GM19023 (cell line): ENCODE data around the gene SLC7A14.

Experiments
- ATAC-seq: cut with Tn5 transposase; IDR thresholded peaks from one replicate; pipeline ENCODE4 v1.9.1; 2021; ENCODE audit warnings: mild to moderate bottlenecking, moderate library complexity; ENCODE audit not compliant: unreplicated experiment

SLC7A14 gene

DNA sequence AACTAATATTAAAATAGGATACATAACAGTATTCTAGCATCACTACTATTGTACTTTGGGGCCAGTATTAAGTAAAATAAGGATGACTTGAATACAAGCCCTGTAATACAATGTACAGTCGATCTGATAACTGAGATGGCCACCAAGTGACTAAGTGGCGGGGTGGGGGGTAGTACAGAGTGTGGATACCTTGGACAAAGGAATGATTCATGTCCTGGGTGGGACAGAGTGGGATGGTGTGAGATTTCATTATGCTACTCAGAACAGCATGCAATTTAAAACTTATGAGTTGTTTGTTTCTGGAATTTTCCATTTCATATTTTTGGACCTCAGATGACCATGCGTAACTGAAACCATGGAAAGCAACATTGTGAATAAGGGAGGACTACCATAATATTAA, 46.0 kb downstream of the SLC7A14 start:
- no peak for ATAC-seq

DNA sequence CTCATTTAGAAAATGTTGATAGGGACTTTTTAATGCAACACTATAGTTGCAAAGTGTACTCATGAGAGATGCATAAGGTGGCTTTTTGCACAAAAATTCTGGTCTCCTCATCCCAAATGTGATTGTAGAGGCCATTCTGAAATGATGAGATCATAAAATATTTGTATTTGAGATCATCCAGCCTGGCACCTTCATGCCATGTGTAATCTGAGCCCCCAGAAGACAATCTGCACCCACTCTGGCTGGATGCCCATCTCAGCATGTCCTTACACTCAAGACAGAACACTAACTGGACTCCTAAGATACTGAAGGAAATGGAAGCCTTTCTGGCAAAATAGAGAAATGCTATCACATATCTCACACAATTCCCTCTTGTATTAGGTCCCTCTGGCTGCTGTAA, 49.2 kb downstream of the SLC7A14 start:
- no peak for ATAC-seq

DNA sequence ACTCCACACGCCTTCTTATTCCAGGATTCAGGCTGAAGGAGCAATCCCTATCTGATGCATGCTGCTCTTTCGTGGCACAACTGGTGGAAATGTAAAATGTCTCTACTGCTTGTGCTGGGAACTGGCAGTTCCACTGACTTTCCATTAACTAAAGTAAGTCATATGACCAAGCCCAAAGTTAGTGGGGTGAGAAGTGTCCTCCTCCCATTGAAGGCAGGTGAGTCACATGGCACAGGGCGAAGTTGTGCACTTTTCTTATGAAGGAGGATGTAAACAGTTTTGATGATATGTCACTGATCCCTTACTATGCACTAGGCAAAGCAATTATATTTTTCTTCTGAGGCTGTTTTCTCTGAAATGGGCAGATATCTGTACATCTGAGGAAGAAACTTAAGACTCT, 51.6 kb downstream of the SLC7A14 start:
- ATAC-seq = no peak

DNA sequence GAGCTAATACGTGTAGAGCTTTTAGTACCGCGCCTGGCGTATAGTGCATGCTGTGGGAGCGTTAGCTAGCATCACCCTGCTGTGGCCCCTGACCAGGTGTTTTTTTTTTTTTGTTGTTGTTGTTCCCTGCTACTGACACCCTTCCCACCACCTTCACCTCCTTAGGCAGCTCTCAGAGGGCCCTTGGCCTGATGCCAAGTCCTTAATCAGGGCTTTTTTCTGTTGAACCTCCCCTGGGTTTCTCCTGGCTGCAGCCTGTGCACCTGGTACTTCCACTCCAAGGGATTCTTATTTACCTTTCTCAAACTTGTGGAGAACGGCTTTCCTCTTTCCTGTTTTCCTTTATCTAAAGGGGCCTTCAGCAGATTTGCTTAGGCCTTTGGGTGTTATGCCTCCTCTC, 53.3 kb downstream of the SLC7A14 start:
- ATAC-seq = no peak

DNA sequence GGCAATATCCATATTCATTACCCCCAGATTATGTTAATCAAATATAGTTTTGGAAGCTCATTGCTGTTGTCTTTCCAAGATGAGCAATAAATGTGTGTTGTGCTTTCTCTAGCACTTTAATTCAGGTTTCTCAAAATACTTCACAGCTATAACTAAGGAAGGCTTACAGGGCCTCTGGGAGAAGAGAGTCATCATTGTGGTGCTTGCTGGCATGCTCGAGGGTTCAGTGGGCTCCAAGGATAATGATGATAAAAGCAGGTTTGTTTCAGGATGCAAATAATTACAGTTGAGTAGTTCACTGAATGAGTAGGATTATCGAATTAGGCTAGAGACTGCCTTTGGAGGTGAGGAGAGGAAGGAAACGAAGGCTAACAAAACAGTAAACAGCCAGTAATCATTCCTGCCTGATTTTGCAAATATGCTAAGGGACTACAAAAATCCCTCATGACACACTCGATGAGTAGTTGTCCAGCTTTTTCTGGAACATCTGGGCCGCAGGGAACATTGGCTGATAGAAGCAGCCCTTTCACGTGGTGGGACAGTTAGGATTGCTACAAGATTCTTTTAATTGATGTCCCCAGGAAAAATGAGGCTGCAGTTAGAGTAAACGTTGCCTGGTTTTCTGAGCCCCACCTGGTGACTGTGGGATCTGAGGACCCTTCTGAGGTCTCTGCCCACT, 54.1 kb downstream of the SLC7A14 start:
- no peak for ATAC-seq

DNA sequence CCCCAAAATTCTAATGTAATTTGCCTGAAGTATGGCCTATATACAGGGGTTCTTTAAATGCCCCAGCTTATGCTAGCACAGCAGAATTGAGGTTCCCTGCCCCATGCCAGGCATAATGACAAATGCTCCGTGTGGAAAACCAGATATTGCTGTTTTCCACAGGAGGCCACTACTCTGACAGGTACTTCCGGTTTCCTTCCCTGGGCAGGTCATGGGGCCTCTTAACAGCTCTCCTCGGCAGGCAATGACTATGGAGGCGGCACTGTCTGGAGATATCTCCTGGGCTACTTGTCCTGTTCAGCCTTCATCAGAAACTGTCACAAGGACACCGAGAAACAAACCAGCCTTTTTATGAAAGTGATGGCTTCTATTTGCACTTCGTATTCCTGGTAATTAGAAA, 54.8 kb downstream of the SLC7A14 start:
- ATAC-seq = no peak

DNA sequence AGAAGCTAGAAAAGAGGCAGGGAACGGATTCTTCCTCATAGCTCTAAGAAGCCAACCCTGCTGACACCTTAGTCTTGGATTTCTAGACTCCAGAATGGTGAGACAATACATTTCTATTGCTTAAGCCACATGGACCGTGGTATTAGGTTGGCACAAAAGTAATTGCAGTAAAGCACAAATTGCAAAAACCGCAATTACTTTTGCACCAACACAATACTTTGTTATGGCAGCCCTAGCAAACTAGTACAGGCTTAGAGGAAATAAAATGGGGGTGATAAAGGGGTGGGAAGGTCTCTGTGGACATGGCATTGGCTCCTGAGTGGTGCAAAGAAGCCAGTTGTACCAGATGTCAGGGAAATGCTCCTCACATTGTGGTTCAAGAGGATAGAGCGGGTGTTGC, 56.0 kb downstream of the SLC7A14 start:
- ATAC-seq = no peak

DNA sequence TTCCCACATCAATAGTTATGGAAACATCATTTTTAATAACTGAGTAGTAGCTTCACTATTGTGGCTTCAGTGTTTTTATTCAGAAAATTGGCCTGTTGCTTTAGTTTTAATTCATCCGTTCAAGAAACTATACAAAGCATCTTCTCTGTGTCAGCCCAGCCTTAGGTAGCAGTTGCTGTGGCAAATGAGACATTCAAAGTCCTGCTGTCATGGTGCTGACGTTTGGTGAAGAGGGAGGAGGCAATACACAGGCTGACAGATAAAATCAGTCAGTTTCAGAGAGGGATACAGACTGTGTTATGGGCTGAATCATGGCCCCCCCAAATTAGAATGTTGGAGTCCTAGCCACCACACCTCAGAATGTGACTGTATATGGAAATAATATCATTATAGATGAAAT, 56.5 kb downstream of the SLC7A14 start:
- ATAC-seq = no peak

DNA sequence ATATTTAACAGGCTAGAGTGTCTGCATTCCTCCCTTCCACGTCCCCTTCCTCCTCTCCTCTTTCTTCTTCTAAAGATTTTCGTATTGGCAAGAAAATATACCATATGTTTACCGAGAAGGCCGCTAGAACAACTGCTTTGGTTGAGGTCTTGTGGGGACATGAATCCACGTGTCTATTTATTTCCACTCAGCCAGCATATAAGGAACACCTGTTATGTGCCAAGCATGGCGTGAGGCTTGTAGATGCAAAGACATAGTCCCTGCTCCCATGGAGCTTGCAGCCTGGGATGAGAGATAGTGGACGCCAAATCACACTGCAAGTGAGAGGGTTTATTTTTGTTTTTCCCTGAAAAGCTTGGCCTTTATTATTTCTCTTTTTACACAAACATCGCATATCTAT, 57.1 kb downstream of the SLC7A14 start:
- ATAC-seq = no peak

DNA sequence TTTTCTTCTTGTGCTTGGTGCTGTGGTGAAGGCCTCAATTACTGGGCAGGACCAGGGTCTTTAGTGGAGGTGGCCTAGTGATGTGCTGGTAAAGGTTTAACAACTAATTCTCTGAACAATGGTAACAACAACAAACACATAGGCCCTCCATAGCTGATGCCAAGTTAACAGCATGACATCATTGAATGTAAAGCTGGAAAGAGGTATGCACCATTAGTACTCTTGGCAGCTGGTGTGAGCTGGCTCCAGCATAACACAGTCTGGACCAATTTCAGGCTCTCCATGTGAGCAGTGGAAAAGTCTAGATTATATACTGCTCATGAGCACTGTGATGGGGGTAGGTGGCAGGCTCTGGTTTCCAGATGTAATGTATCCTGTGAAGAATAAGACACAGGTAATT, 61.8 kb downstream of the SLC7A14 start:
- no peak for ATAC-seq

DNA sequence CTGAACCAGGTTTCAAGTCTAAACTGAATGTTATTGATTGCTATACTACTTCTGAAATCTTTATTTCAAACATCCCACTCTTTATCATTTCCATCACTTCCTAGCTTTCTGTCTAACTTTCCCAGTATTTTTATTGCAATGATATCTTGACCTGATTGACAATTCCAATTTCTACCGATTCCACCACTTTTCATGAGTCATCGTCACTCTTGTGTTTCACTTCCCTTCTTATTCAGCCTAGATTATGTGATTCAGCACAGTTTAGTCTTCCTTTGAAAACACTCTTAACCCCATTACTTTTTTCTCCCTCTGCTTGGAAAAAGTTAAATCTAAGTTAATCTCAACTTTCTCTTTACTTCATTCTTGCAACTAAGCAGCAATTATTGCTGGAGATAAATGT, 62.6 kb downstream of the SLC7A14 start:
- no peak for ATAC-seq

DNA sequence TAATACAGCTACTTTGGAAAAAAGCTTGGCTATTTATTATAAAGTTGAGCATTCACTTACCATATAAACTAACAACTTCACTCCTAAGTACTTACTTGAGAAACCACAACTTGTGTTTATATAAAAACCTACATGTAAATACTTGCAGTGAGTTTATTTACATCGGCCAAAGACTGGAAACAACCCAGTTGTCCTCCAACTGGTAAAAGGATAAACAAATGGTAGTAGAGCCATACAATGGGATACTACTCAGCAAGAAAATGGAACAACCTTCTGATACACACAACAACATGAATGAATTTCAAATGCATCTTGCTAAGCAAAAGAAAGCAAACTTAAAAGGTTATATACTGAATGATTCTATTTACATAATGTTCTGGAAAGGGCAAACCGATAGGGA, 63.7 kb downstream of the SLC7A14 start:
- no peak for ATAC-seq

DNA sequence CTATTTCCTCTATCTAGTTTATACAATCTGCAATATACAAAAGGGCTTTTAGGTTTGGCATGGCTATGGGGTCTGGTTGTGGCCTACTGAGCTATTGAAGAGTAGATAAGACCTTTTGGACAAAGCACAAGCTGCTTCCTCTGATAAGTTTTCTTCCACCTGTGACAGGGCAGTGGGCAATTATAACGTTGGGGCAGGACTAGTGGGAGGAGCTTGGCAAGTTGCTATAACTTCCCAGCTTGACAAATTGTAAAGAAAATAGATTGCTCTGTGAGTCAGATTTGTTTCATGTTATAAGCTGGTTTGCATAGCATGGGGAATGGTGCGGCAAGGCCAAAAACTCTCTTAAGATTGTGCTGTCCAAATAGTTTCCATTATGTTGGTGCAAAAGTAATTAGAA, 64.9 kb downstream of the SLC7A14 start:
- ATAC-seq = no peak

DNA sequence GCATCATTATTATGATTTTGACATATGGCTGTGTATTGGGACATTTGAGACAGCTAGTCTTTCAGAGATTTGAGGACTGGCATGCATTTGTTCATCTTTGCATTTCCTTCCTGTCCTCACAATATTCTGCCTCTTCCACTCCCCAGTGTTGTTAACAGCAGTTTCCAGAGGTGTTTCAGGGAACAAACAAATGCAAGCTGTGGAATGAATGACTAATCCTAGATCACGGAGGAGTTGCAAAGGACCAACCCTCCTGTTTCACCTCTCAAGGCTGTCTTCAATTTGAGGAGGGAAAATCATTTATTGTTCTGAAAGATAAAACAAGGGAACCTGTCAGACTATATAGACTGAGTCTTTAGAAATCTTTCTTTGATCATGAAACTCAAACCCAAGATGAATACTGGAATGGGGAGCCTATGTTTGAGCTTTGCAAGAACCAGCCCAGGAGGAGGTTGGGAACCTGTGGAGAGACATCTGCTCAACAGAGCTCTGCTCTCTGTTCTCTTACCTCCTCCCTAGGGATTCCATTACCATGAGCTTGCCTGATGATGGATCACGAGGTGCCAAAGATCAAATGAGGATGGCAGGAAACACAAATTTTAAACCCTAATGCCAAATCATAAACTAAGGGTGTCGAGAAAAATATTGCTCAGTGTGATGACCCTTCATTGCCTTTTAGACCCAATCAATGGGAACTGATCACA, 68.5 kb downstream of the SLC7A14 start:
- no peak for ATAC-seq

DNA sequence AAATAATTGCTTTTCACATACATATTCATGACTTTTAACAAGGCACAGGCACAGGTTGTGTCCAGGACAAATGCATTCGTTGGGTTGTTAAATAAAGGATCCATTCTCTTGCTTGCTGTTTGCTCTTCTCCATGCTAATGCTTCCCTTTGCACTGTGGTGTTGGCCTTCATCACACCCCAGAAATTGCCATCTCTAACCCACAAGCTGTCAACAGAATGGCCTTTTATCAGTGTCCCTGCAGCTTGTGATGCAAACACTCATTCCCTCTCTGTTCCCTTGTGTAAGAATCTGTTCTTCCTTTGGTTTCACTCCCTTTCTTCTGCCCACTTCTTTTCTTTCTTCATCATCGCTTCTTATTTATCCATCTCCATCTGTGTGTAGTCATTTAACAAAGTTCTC, 72.2 kb downstream of the SLC7A14 start:
- ATAC-seq = no peak

DNA sequence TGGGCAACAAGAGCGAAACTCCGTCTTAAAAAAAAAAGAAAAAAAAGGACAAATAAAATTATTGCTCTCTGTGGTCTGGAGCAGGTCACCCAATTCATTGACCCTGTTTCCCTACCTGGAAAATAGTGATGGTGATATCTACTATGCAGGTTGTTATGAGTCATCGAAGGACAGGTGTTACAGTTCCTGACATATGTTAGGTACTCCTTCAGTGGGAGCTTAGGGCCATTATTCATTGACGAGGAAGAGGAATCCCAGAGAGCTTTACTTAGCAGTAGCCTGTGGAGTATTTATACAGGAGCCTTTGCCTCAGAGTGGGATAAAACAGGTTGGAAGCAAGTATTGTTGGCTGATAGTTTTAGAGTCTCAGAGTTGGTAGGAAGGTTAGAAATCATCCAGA, 74.5 kb downstream of the SLC7A14 start:
- no peak for ATAC-seq

DNA sequence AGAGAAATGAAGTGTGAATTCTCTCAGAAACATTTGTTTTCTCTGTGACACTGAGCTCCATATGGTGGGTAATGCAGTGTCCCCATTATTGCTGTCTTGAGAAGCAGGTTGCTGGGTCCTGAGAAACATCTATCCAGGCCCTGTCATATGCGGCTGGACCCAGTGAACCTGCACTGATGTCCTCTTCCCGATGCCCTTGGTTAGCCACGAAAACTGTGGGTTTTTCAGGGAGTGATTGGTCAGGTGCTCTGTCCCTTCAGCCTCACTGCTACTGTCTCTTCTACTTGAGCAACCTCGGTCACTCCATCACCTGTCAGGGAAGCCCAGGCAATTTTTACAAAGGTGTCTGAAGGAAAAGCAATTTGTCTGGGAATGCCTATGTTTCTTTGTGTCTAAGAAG, 77.0 kb downstream of the SLC7A14 start:
- no peak for ATAC-seq

DNA sequence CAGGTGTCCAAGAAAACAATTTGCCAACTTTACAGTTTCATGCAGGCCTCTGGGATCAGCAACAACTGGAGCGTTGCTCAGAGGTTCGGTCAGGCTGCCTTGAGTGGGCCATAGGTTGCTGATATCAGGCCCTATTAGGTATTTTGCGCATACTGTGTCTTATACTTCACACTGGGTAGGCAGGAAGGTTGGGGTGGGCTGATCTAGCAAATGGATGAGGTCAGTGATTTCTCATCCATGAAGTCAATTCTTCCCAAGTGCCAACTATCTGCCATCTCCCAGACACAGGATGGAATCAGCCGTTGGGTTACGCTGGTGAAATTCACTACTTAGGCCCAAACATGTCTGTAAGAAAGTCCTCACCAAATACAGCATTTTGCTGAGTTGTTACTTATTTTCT, 77.6 kb downstream of the SLC7A14 start:
- ATAC-seq = no peak

DNA sequence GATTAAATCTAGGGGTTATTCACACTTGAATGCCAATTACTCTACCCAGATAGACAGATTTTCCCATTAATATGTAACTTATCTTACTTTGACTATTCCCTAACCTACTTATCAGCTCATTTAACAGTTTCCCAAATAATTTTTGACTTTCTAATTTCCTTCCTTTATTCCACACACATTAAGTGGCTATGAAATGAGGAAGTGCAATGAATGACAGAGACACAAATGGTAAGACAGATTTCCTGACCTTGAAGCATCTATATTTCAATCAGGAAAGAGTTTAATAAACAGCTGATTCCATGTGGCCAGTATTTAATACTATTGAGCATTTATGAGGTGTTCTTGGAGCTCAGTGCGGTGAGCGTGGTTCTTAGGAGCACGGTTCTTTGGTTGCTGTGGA, 78.8 kb downstream of the SLC7A14 start:
- ATAC-seq = no peak

DNA sequence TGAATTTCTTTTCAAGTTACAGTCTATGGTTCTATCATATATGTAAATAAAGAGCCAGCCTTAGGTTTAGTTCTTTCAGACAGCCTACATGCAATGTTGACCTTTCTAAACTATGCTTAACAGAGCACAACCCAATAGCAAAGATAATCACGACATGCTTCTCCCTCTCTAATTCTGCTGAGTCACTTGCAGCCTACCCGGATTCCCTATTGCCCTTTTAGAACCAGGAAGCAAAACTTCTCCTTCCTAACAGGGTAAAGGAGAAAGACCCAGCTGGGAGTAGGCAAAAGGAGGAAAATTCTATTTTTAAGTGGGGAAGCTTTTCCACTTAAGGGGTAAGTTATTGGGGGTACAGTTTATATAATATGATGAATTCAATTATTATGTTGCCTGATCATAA, 79.3 kb downstream of the SLC7A14 start:
- no peak for ATAC-seq

DNA sequence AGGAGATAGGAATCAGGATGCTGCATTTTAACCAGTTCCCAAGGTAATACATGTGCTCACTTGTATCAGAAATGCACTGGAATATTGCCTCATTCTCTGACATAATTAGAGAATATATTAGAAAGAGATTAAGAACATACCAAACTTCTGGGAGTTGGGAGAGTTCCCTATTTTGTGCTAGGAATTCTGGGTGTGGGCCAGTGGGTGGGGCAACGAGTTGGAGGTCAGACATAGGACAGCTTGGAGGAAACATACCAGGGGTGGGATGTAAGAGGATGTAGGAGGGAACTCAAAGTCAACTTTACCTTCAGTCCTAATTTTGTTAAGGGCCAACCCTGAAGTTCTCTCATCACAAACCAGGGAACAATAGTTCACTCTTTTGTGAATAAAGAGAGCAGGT, 83.6 kb downstream of the SLC7A14 start:
- no peak for ATAC-seq

DNA sequence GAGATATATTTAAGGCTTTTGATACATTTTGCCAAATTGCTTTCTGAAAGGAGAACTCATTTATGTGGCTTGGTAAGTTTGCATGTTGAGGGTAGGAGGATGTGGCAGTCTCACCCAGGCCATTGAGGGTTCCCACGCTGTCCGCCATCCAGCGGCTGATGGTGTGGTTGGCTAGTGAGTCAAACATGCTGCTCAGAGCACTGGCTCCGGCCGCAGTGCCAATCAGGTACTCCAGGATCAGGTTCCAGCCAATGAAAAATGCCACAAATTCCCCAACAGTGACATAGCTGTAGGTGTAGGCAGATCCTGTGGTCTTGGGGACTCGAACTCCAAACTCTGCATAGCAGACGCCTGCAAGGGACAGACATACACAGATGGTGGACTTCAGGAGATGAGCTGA, 84.9 kb downstream of the SLC7A14 start:
- ATAC-seq = no peak

DNA sequence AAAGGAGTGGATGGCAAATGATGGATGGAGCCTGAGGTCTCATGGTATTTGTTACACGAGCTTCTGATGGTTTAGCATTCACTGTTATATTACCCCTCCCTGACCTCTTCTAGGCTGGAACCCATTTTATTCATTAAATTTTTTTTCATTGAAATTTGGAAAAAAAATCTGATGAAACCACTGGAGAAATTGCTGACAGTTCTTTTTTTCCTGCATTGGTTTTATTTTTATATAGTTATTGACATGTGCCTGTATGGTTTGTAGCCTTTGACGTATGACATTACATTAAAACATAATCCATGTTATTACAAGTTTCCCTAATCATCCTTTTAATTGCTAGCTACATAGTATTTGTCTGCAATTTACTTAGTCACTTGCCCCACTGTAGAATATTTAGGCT, 85.4 kb downstream of the SLC7A14 start:
- ATAC-seq = no peak
